Stimulated activated naive CD8-positive, alpha-beta T cell treated with anti-CD3 and anti-CD28 coated beads, Interleukin-15, amount 100 ng/mL, for 72 hours (primary cell): Measurements from ENCODE around the gene CD300H.
"Not testable (repeated sequence)": the region's sequence is repeated elsewhere in the genome, so short reads cannot be mapped to it uniquely, and the experiment has no call there.

Experiments used
- ATAC-seq: fragments of 150-1000 bp; cut with Tn5 transposase; 2 replicates; pipeline ENCODE4 v1.10.0; 2021; ENCODE audit warnings: mild to moderate bottlenecking, moderate library complexity
- DNase-seq, 2 donors: peaks; one replicate each; pipeline ENCODE4 v3.0.0; 2021 to 2022
- H3K27ac Mint-ChIP-seq, 2 donors: one replicate each; pipeline ENCODE4 v1.8.0; 2022; ENCODE audit warnings: mild to moderate bottlenecking in 2 of 2, mixed read lengths in 2 of 2, moderate library complexity in 2 of 2
- H3K27me3 Mint-ChIP-seq: one replicate; pipeline ENCODE4 v1.8.0; 2022; ENCODE audit warnings: mixed read lengths
- H3K4me1 Mint-ChIP-seq: one replicate; pipeline ENCODE4 v1.8.0; 2022; ENCODE audit warnings: mild to moderate bottlenecking, mixed read lengths
- H3K4me3 Mint-ChIP-seq, 2 donors: one replicate each; pipeline ENCODE4 v1.8.0; 2022; ENCODE audit warnings: mild to moderate bottlenecking in 2 of 2, mixed read lengths in 2 of 2, moderate library complexity in 1 of 2
- H3K9me3 Mint-ChIP-seq, 2 donors: one replicate each; pipeline ENCODE4 v1.8.0; 2022; ENCODE audit warnings: mixed read lengths in 2 of 2

The CD300H gene

GRCh38 chr17:74597069-74597790 is 29.9 kb upstream of the CD300H start:
- Mint-ChIP-seq H3K4me3 (no peak overlapping the region), H3K27me3 (peaks cover 24% of the 10 kb centered on the region), H3K9me3 (no peaks in the 10 kb centered on the region), H3K27ac (no peak overlapping the region), H3K4me1 (peaks cover 35% of the 10 kb centered on the region)
- ATAC-seq (no peak), DNase-seq (no peak)

- H3K9me3 Mint-ChIP-seq = no peaks in the 10 kb centered on the region
- H3K27me3 Mint-ChIP-seq = peaks cover 16% of the 10 kb centered on the region
- ATAC-seq (no peak), DNase-seq (no peak)
- no peak overlapping the region for H3K27ac Mint-ChIP-seq
- no peak overlapping the region for H3K4me3 Mint-ChIP-seq
- H3K4me1 Mint-ChIP-seq = peaks cover 34% of the 10 kb centered on the region
Observed at GRCh38 chr17:74595037-74595750, 27.9 kb upstream of the CD300H start.

- no peak for DNase-seq
- Mint-ChIP-seq H3K4me1 (peaks cover 15% of the 10 kb centered on the region), H3K9me3 (no peaks in the 10 kb centered on the region), H3K27ac (no peak within 1 kb of the TSS), H3K27me3 (no peaks in the 10 kb centered on the region), H3K4me3 (peak within 1 kb of the TSS in 1 of 2 donors; percentile 22)
- peak; percentile 57 for ATAC-seq
Observed at GRCh38 chr17:74592087-74592990, 25.0 kb upstream of the CD300H start, which contains the start of gene CD300LD. Gene CD300LD, minus strand, starts transcription at chr17:74592283. Its CDS starts 81 bp downstream, at chr17:74592202.

GRCh38 chr17:74591503-74591902 is 24.2 kb upstream of the CD300H start:
- no peak for ATAC-seq
- Mint-ChIP-seq H3K27ac (no peak overlapping the region), H3K4me3 (no peak overlapping the region), H3K9me3 (no peaks in the 10 kb centered on the region), H3K27me3 (no peaks in the 10 kb centered on the region), H3K4me1 (peaks cover 15% of the 10 kb centered on the region)
- no peak for DNase-seq

GRCh38 chr17:74585711-74586110 is 18.4 kb upstream of the CD300H start:
- Mint-ChIP-seq H3K27ac (no peak overlapping the region), H3K9me3 (peaks cover 3 to 4% of the 10 kb centered on the region in 2 donors), H3K27me3 (no peaks in the 10 kb centered on the region), H3K4me1 (peaks cover 3% of the 10 kb centered on the region), H3K4me3 (no peak overlapping the region)
- DNase-seq = no peak
- no peak for ATAC-seq

GRCh38 chr17:74584292-74585060 is 17.2 kb upstream of the CD300H start:
- ATAC-seq = no peak

GRCh38 chr17:74582633-74583032 is 15.3 kb upstream of the CD300H start:
- no peak overlapping the region for H3K4me3 Mint-ChIP-seq
- H3K27me3 Mint-ChIP-seq = no peaks in the 10 kb centered on the region
- H3K27ac Mint-ChIP-seq = no peak overlapping the region
- ATAC-seq (no peak), DNase-seq (no peak)
- peaks cover 20% of the 10 kb centered on the region for H3K4me1 Mint-ChIP-seq
- H3K9me3 Mint-ChIP-seq = peaks cover 8 to 19% of the 10 kb centered on the region in 2 donors

More at GRCh38 chr17:74584292-74585060, 17.2 kb upstream of the CD300H start:
- peaks cover 8 to 13% of the 10 kb centered on the region in 2 donors for H3K9me3 Mint-ChIP-seq
- peaks cover 15% of the 10 kb centered on the region for H3K4me1 Mint-ChIP-seq
- no peak overlapping the region for H3K27ac Mint-ChIP-seq
- DNase-seq = no peak
- H3K4me3 Mint-ChIP-seq = no peak overlapping the region
- no peaks in the 10 kb centered on the region for H3K27me3 Mint-ChIP-seq

GRCh38 chr17:74579900-74580299 is 12.6 kb upstream of the CD300H start:
- Mint-ChIP-seq H3K4me3 (no peak overlapping the region), H3K4me1 (peaks cover 20% of the 10 kb centered on the region), H3K9me3 (peaks cover 8 to 19% of the 10 kb centered on the region in 2 donors), H3K27me3 (no peaks in the 10 kb centered on the region), H3K27ac (peak overlapping the region in 1 of 2 donors; percentile 69)
- ATAC-seq (no peak), DNase-seq (no peak)

GRCh38 chr17:74578979-74579378 is 11.7 kb upstream of the CD300H start:
- Mint-ChIP-seq H3K27ac (no peak overlapping the region), H3K4me3 (no peak overlapping the region), H3K9me3 (peaks cover 8 to 19% of the 10 kb centered on the region in 2 donors), H3K4me1 (peaks cover 20% of the 10 kb centered on the region), H3K27me3 (peaks cover 6% of the 10 kb centered on the region)
- ATAC-seq (no peak), DNase-seq (no peak)

GRCh38 chr17:74574489-74575142 is 7.3 kb upstream of the CD300H start:
- Mint-ChIP-seq H3K4me3 (no peak overlapping the region), H3K4me1 (peaks cover 7% of the 10 kb centered on the region), H3K9me3 (peaks cover 0 to 7% of the 10 kb centered on the region in 2 donors), H3K27me3 (peaks cover 16% of the 10 kb centered on the region), H3K27ac (no peak overlapping the region)
- no peak for ATAC-seq
- no peak for DNase-seq

- DNase-seq, H3K9me3 Mint-ChIP-seq, ATAC-seq, H3K4me1 Mint-ChIP-seq, H3K4me3 Mint-ChIP-seq, H3K27ac Mint-ChIP-seq: not testable (repeated sequence)
- peaks cover 25% of the 10 kb centered on the region for H3K27me3 Mint-ChIP-seq
Observed at GRCh38 chr17:74573635-74574034, 6.3 kb upstream of the CD300H start.

- Mint-ChIP-seq H3K27ac (no peak overlapping the region), H3K4me1 (peaks cover 9% of the 10 kb centered on the region), H3K27me3 (peaks cover 30% of the 10 kb centered on the region), H3K9me3 (no peaks in the 10 kb centered on the region), H3K4me3 (no peak overlapping the region)
- ATAC-seq (no peak), DNase-seq (no peak)
Observed at GRCh38 chr17:74573169-74573568, 5.9 kb upstream of the CD300H start.

GRCh38 chr17:74571621-74572270 is 4.4 kb upstream of the CD300H start:
- Mint-ChIP-seq H3K4me3 (no peak overlapping the region), H3K27ac (no peak overlapping the region), H3K4me1 (peaks cover 9% of the 10 kb centered on the region), H3K9me3 (no peaks in the 10 kb centered on the region), H3K27me3 (peaks cover 41% of the 10 kb centered on the region)
- DNase-seq (no peak), ATAC-seq (no peak)
